GM23338 (cell line): Measurements from ENCODE around the gene TMEM61.

Experiments used
- TF ChIP-seq, protein P1 (sequence below): IDR thresholded peaks from one replicate; pipeline ENCODE4 v1.6.1; 2018; ENCODE audit warnings: antibody characterized with exemption; ENCODE audit not compliant: unreplicated experiment
- TF ChIP-seq, protein P2 (sequence below): IDR thresholded peaks from 2 replicates; pipeline ENCODE4 v1.6.1; 2016; ENCODE audit warnings: antibody characterized with exemption

DNA sequence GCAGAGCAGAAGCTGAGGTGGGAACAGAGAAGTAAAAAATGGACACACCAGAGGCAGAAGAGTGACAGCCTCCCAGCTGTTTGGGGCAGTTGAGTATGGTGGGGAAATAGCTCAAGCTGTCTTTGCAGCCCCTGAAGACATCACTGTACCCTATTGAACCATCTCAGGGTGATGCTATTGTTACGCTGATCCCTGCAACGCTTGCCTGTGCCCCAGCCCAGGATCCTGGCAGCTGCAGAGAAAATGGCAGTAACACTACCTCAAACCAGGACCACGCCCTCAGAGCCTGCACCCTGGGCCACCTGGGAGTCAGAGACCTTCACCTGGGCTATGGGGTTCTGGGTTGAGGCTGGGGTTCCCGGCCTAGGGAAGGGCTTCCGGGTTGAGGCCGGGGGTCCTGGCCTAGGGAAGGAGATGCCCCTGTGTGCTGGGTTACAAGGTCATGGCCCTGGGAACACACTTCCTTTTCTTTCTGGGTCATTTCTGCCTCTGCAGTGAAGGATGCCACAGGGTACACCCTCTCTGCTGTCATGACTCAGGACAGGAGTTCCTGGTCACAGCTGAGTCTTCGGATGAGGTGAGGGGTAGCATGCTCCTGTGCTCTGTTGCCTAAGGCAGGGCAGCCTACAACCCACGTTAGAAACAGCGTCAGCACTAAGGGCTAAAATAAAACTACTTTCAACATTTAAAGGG is 29.9 kb downstream of the TMEM61 start:
- TF ChIP-seq, protein P1, sequence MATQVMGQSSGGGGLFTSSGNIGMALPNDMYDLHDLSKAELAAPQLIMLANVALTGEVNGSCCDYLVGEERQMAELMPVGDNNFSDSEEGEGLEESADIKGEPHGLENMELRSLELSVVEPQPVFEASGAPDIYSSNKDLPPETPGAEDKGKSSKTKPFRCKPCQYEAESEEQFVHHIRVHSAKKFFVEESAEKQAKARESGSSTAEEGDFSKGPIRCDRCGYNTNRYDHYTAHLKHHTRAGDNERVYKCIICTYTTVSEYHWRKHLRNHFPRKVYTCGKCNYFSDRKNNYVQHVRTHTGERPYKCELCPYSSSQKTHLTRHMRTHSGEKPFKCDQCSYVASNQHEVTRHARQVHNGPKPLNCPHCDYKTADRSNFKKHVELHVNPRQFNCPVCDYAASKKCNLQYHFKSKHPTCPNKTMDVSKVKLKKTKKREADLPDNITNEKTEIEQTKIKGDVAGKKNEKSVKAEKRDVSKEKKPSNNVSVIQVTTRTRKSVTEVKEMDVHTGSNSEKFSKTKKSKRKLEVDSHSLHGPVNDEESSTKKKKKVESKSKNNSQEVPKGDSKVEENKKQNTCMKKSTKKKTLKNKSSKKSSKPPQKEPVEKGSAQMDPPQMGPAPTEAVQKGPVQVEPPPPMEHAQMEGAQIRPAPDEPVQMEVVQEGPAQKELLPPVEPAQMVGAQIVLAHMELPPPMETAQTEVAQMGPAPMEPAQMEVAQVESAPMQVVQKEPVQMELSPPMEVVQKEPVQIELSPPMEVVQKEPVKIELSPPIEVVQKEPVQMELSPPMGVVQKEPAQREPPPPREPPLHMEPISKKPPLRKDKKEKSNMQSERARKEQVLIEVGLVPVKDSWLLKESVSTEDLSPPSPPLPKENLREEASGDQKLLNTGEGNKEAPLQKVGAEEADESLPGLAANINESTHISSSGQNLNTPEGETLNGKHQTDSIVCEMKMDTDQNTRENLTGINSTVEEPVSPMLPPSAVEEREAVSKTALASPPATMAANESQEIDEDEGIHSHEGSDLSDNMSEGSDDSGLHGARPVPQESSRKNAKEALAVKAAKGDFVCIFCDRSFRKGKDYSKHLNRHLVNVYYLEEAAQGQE = no peak
- TF ChIP-seq, protein P2, sequence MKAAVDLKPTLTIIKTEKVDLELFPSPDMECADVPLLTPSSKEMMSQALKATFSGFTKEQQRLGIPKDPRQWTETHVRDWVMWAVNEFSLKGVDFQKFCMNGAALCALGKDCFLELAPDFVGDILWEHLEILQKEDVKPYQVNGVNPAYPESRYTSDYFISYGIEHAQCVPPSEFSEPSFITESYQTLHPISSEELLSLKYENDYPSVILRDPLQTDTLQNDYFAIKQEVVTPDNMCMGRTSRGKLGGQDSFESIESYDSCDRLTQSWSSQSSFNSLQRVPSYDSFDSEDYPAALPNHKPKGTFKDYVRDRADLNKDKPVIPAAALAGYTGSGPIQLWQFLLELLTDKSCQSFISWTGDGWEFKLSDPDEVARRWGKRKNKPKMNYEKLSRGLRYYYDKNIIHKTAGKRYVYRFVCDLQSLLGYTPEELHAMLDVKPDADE = no peak
